HUDEP-2 (cell line): Measurements from ENCODE around the gene MBTPS1.

Experiments used
- DNase-seq, 76 experiments: peaks; one replicate each; lab custom pipeline; 2025; ENCODE audit not compliant: unreplicated experiment in 76 of 76; lab: John Stamatoyannopoulos, UW

Gene MBTPS1

GRCh38 chr16:84105301-84105815 lies 11.4 kb downstream of the MBTPS1 start:
- DNase-seq, result no peak

GRCh38 chr16:84104231-84104630 lies 12.5 kb downstream of the MBTPS1 start:
- no peak for DNase-seq

- DNase-seq, result no peak
Measured at GRCh38 chr16:84103678-84104077, 13.1 kb downstream of the MBTPS1 start.

- no peak for DNase-seq
Measured at GRCh38 chr16:84098939-84099338, 17.8 kb downstream of the MBTPS1 start.

GRCh38 chr16:84096447-84097005 lies 20.2 kb downstream of the MBTPS1 start:
- DNase-seq, result no peak

GRCh38 chr16:84095466-84095865 lies 21.3 kb downstream of the MBTPS1 start:
- no peak for DNase-seq

- DNase-seq, result no peak
Measured at GRCh38 chr16:84093879-84094270, 22.9 kb downstream of the MBTPS1 start.

GRCh38 chr16:84093120-84093878 lies 23.4 kb downstream of the MBTPS1 start:
- no peak for DNase-seq

- no peak for DNase-seq
Measured at GRCh38 chr16:84091460-84091859, 25.3 kb downstream of the MBTPS1 start.

- DNase-seq, result no peak
Measured at GRCh38 chr16:84090211-84090610, 26.5 kb downstream of the MBTPS1 start.

- DNase-seq, result peak in 22 of 76 experiments; percentile 2 to 38 (median 14)
Measured at GRCh38 chr16:84088695-84089395, 27.9 kb downstream of the MBTPS1 start.

- no peak for DNase-seq
Measured at GRCh38 chr16:84087466-84088151, 29.1 kb downstream of the MBTPS1 start.

GRCh38 chr16:84087001-84087400 lies 29.7 kb downstream of the MBTPS1 start:
- DNase-seq, result no peak

GRCh38 chr16:84086341-84086740 lies 30.4 kb downstream of the MBTPS1 start:
- no peak for DNase-seq

GRCh38 chr16:84085773-84086172 lies 31.0 kb downstream of the MBTPS1 start:
- no peak for DNase-seq

GRCh38 chr16:84085271-84085667 lies 31.5 kb downstream of the MBTPS1 start:
- no peak for DNase-seq

- peak in 56 of 76 experiments; percentile 2 to 65 (median 39) for DNase-seq
Measured at GRCh38 chr16:84084570-84085270, 32.0 kb downstream of the MBTPS1 start.

GRCh38 chr16:84082835-84083569 lies 33.7 kb downstream of the MBTPS1 start:
- DNase-seq, result no peak

- no peak for DNase-seq
Measured at GRCh38 chr16:84082110-84082509, 34.6 kb downstream of the MBTPS1 start.
